ENCODE results near the gene MAGI2.

Gene MAGI2

DNA sequence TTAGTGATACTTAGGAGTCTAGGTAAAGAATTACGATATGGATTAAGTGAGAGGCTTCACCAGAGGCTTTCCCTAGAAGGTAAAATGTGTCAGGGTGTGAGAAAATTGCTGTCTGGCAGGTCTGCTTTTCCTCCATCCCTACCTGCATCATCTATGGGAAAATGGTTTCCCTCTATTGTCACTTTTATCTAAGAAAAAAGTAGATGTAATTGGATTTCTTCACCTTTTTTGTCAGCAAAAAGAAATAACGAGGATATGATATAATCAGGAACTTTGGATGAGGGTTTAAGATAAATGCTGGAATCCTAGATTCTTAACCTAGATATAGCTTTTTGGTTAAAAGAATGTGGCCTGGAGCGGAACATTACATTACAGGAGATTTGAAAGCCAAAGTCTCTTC lies 146.1 kb downstream of the MAGI2 start:
- no peak for DNase-seq (ENCODE audit: low read depth in 1 of 2, low spot score in 1 of 2)

DNA sequence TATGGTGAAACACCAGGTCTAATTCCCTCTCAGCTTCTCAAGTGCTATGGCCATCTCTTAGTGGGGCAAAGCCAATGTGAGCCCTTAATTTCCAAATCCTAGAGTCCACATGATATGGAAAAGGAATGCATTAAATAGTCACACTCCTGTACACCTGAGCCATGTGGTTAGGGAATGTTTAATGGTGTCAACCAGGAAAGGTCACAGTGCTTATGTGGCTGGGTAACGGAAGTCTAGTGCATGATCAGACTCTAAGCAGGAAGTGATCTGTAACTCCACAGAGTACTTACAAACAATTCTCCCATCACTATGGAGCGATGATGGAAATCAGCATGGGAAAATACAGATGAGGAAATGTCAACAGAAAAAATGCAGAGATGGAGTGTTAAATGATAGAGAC lies 148.8 kb downstream of the MAGI2 start:
- no peak for DNase-seq (ENCODE audit: low read depth in 1 of 2, low spot score in 1 of 2)

DNA sequence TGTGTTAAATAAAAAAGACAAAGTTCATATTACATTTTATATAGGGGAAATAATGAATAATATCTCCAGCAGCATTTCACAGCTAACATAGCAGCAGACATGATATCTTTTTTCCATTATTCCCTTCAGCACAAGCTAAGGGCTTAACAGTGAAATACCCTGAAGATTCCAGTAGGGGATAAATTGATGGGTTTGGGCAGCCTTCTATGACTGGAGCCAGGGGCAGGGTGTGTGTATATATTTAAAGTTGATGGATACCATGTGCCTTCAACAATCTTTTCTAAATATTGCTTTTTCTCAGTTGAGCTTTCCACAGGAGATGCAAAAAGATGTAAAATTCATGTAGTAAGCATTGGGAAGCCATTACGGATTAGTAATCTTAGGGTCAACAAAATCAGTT lies 151.2 kb downstream of the MAGI2 start:
- no peak for DNase-seq (ENCODE audit: low read depth in 1 of 2, low spot score in 1 of 2)

DNA sequence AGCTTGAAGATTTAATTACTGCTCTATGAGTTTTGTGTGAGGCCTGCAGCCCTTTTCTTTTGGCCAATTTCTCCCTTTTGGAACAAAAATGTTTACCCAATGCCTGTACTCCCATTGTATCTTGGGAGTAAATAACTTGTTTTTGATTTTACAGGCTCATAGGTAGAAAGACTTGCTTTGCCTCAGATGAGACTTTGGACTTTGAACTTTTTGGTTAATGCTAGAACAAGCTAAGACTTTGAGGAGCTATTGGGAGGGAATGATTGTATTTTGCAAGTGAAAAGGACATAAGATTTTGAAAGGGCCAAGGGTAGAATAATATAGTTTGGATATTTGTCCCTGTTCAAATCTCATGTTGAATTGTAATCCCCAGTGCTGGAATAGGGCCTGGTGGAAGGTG lies 152.0 kb downstream of the MAGI2 start:
- no peak for DNase-seq (ENCODE audit: low read depth in 1 of 2, low spot score in 1 of 2)

DNA sequence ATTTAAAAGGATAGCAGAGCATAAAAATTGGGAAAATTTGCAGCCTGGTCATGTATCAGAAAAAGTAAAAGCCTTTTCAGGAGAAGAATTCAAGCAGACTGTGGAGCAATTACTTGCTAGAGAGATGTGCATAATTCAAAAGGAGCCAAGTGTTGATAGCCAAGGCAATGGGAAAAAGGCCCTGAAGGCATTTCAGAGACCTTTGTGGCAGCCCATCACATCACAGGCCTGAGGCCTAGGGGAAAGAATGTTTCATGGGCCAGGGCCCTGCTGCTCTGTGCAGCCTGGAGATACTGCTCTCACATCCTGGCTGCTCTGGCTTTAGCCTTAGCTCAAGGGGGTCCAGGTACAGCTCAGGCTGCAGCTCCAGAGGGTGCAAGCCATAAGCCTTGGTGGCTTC lies 152.9 kb downstream of the MAGI2 start:
- DNase-seq (ENCODE audit: low read depth in 1 of 2, low spot score in 1 of 2): no peak

DNA sequence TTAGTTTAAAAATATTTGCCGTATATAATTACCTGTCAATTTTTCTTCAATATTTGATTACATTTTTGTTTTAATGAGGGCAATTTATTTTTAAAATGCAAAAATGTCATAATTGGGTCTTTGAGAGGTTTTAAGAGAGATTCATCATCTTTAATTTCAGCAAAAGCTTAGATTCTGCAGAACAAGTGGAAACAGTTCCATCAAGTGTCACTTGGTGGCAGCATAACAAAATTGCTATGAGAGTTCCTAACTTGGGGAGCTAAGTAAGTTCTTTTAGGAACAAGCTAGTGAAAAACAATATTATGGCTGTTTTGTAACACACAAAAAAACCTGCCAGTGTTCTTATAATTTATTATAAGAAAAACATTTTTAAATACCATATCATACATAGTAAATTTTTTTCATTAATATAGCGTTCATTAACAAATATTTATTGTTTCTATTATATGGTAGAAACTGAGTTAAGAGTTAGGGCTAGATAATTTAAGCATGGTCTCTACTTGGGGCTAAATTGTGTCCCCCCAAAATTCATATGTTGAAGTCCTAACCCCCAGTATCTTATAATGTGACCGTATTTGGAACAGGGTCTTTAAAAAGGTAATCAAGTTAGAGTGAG lies 155.2 kb downstream of the MAGI2 start:
- no peak for DNase-seq (ENCODE audit: low read depth in 1 of 2, low spot score in 1 of 2)

DNA sequence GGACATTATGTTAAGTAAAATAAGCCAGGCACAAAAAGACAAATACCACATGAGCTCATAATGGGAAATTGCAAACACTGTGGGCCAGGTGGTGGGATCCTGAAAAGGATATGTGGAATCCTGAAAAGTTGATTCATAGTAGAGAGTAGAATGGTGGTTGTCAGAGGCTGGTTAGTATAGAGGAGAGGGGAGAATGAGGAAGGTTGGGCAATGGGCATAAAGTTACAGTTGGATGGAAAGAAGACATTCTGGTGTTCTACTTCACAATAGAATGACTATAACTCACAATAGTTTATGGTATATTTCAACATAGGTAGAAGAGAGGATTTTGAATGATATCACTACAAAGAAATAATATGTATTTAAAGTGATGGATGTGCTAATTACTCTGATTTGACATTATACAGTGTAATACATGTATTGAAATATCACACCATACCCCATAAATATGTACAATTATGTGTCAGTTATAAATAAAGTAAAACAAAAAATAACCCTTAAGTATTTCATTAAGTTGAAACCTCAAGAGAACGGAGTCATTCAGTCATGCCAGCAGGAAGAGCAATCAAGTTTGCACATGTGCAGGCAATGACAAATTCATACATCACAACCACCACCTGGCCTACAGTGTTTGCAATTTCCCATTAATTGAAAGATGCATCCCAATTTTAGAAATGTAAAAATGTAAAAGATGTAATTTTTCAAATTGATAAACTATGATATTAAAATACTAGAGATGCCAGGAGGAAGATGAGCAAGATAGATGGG lies 156.7 kb downstream of the MAGI2 start:
- no peak for DNase-seq (ENCODE audit: low read depth in 1 of 2, low spot score in 1 of 2)

DNA sequence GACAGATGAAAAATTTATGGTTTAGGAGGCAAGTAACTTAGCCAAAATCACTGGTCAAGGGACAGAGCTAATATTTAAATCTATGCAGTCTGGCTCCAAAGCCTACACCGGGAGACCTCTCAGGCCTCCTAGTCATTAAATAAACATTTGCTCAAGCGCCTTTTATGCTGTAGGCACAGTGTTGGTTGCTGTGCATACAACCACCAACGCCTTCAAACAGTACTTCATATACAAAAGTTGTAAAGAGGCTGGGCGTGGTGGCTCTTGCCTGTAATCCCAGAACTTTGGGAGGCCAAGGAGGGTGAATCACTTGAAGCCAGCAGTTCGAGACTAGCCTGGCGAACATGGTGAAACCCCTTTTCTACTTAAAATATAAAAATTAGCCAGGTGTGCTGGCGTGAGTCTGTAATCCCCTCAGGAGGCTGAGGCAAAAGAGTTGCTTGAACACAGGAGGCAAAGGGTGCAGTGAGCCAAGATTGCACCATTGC lies 159.8 kb downstream of the MAGI2 start:
- DNase-seq (ENCODE audit: low read depth in 1 of 2, low spot score in 1 of 2): no peak

DNA sequence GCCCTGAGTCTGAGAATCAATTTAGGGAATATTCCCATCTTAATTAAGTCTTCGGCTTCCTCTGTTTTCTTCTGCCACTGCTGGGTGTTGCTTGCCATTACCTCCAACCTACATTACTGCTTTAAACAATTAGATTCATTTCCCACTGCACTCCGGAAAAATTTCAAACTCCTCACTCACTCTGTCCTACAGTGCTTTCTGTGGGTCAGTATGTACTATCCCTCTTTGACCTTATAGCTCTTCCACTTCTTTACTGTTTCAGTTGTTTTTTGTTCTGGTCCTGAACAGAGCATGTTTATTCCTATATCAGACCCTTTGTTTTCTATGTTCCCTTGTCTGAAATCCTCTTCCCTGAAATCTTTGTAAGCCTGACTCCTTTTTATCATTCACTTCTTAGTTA lies 160.6 kb downstream of the MAGI2 start:
- no peak for DNase-seq (ENCODE audit: low read depth in 1 of 2, low spot score in 1 of 2)

DNA sequence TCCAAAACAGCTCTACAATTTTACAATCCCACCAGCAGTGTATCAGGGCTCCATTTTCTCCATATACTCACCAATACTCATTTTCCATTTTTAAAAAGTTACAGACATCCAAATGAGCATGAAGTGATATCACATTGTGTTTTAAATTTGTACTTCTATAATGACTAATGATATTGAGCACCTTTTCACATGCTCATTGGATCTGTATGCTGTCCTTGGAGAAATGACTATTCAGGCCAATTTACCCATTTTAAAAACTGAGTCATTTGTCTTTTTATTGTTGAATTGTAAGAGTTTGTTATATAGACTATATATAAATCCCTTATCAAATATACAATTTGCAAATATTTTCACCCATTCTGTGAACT lies 162.0 kb downstream of the MAGI2 start:
- DNase-seq (ENCODE audit: low read depth in 1 of 2, low spot score in 1 of 2): no peak

DNA sequence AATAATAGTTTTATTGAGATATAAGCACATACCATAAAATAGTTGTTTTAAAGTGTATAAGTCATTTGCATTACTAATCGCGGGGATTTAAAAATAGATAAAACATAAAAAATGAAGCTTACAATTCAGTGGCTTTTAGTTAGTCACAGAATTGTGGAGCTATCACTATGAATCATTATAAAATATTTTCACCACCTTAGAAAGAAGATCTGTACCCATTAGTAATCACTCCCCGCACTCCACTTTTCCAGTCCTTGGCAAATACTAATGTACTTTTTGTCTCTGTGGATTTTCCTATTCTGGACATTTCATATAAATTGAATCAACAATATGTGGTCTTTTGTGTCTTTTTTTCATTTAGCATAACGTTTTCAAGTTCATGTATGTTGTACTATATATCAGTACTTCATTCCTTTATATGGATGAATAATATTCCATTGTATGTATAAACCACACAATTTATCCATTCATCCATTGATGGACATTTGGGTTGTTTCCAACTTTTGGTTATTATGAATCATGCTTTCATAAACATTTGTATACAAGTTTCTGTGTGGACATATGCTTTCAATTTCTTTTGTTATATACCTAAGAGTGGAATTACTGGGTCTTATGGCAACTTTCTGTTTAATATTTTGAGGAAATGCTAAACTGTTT lies 162.5 kb downstream of the MAGI2 start:
- DNase-seq (ENCODE audit: low read depth in 1 of 2, low spot score in 1 of 2): no peak

DNA sequence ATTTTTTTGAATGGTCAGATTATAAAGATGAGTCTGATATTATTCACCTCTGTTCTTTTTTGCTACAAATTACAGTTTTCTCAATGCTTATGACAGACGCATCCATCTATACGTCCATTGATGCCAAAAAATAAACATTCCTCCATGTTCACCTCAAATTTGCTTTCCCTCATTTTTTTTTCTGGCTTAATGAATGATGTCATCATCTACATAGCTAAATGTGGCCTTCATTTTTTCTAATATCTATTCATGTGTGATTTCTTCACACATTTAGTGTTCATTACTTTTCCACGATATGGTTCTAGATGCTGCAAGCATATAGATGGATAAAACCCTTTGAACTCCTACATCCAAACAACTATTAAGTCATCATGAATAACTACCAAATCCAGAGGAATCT lies 163.1 kb downstream of the MAGI2 start:
- DNase-seq (ENCODE audit: low read depth in 1 of 2, low spot score in 1 of 2): no peak

DNA sequence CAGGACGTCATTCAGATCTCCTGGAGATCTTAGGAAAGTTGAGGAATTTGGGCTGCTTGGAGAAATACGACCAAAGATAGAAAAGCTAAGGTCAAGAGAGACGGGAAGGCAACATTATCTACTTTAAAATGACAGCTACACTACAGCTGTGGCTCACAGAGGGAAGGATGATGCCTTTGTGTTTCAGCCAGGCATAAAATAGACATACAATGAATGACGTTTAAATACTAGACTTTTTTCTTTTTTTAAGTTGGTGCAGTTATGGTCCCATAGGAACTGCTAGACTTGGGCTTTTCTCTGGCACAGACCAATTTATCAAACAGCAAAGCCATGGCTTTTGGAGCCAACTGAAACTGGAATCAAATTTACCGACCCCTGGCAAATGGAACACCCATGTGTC lies 164.8 kb downstream of the MAGI2 start:
- no peak for DNase-seq (ENCODE audit: low read depth in 1 of 2, low spot score in 1 of 2)

DNA sequence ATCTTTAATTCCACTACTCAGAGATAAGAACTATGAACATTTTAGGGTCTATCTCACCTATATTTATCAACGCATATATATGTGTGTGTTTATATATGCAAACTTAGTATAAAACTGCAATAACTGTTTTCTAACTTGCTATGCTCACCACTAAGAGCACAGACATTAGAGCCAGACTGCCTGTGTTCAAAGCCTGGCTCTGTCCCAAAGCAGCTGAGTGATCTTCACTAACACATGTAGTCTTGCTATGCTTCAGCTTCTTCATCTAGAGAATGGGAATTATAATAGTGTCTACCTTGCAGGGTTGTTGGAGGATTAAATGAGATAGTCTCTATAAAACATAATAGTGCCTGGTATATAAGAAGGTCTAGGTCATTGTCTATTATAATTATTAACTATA lies 165.5 kb downstream of the MAGI2 start:
- DNase-seq (ENCODE audit: low read depth in 1 of 2, low spot score in 1 of 2): no peak

DNA sequence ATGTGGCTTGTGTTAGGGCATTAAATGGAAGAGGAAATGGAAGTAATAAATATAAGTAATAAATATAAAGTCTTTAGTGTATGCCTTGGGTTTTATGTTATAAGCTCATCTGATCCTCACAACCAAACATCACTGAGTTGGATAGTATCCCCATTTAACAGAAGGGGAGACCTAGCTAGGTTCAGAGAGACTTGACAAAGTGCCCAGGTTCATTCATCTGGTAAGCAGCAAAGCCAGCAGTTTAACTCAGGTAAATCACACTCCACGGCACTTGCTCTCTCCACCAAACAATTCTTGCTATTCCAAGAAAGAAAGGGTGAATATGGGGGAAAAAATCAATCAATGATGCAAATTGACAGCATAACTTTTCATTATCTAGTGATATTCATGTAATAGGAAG lies 167.3 kb downstream of the MAGI2 start:
- no peak for DNase-seq (ENCODE audit: low read depth in 1 of 2, low spot score in 1 of 2)

DNA sequence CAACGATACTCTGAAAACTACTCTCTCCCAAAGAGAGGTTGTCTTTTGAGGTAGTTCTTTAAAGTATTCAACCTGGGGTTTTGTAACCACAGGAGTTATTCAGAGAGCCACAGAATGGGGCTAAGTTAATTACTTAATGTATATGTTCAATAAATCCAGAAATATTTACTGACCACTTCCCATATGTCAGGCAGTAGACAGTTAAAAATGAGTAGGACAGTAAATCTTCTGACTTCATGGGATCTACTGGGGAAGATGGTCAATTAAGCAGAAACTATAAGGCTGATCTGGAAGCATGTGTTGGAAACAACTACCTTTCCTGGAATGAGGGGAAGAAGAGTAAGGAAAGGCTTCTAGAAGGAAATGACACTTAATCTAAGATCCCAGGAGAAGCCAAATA lies 167.7 kb downstream of the MAGI2 start:
- no peak for DNase-seq (ENCODE audit: low read depth in 1 of 2, low spot score in 1 of 2)

DNA sequence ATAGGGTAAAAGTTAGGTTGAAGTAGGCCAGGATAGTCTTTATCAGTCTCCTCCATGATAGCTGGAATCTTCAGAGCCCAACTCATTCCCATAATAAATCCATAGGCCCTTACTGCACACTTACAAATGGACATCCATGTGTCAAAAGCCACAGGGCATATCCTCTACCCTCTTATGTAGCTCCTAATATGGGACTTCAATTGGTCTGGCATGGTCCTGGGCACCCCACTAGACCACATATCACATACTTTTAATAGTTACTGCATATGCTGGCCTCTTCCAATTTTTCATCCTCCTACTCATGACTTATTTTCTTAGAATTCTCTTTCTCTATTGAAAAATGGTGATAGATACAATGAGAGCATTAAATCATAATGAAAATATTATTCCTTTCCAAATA lies 169.3 kb downstream of the MAGI2 start:
- DNase-seq (ENCODE audit: low read depth in 1 of 2, low spot score in 1 of 2): no peak

DNA sequence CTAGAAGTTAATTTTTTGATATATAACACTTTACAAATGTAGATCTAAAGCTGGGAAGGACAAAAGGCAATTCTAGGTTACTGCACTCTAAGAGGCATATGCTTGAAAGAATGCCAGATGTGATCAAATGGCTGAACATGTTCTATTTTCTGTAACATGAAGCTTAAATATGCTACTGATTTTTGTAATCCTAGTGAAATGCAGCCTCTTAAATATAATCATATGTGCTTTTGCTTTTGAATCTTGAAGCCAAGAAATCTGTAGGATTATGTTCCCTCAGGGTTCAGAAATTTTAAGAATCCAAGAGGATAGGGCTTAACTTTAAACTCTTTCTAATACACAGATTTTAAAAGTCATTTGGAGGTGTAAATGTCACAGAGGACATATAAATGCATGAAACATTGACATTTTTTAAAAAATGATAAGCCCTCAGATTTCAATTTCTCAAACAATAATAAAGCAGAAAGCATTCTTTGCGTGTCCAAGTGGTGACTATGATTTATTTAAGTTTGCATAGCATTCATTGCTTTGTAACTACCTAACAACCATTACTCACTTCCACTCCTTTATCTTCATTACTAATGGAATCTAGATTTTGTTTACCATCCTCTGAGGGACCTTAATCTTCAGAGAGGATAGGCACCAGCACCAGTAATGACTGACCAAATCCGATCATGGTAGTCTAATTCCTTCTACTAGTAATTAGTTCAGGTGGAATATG lies 170.4 kb downstream of the MAGI2 start:
- DNase-seq (ENCODE audit: low read depth in 1 of 2, low spot score in 1 of 2): no peak

DNA sequence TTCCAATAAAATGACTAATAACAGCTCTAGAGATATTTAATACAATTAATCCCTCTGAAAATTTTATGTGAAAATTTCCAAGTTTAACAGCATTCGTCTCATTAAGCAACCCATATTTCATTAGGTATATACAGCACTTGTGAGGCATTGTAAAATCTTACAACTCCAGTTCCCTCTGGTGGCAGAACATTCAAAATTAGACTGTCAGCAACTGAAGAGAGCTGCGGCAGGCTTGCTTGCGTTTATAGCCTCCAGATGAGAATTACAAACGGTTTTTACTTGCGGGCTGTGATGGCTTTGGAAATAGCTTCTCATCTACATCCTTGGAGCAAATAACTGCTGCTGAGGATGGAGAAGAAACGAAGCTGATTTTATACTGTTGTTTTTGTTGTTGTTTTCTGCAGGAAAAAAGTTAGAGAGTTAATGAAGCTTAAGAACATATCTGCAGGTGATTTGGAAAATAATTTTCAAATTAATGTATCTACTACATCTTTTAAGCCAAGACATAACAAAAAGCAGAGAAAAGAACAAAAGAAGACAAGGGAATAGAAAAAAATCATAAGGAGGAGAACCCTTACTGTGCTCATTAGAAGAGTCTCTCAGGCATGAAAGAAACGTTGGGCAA lies 171.3 kb downstream of the MAGI2 start:
- DNase-seq (ENCODE audit: low read depth in 1 of 2, low spot score in 1 of 2): no peak

DNA sequence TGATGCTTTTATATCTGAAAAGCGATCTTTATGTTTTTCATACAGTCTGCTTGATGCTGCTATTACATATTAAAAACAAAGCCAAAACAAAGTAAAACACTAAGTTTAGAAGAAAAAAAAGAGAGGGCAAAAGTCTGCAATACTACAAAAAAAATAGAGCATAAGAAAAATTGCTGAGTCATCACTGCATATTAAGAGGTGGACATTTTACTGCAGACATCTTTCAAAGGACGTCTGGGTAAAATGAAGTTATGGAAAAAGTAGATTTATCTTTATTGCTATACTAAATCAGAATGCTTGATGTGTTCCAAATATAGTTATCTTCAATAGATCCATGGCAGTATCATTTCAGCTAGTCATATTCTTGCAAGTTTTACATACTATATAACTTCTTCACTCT lies 172.0 kb downstream of the MAGI2 start:
- no peak for DNase-seq (ENCODE audit: low read depth in 1 of 2, low spot score in 1 of 2)

DNA sequence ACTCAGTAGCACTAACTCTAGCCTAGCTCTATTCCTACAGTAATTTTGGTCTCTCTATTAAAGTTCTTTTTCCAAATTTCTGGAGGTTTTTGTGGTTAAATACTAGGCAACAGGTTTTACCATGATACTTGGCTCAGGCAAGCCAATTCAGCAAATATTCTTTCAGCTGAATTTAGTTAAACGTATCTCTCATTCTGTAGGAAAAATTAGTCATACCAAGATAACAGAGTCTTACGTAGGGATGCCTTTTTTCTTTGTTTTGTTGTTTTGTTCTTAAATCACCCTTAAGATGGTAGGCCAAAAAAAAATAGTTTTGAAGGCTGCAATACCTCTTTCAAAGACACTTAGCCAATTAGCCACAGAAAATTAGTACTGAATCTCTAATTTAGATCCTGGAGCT lies 180.5 kb downstream of the MAGI2 start:
- DNase-seq (ENCODE audit: low read depth in 1 of 2, low spot score in 1 of 2): no peak
